GM12875 (cell line): ENCODE results near the gene HIVEP3.

ENCODE experiments used
- H3K4me3 ChIP-seq: one replicate; pipeline ENCODE4 v1.5.1; 2011; ENCODE audit warnings: low read depth, low read length, control low read depth
- CTCF ChIP-seq: IDR thresholded peaks from 2 replicates; pipeline ENCODE4 v1.5.1; 2011; ENCODE audit warnings: low read depth, mild to moderate bottlenecking, control low read depth, inconsistent platforms, low read length, moderate library complexity, borderline replicate concordance; ENCODE audit not compliant: insufficient read depth

HIVEP3 gene

DNA sequence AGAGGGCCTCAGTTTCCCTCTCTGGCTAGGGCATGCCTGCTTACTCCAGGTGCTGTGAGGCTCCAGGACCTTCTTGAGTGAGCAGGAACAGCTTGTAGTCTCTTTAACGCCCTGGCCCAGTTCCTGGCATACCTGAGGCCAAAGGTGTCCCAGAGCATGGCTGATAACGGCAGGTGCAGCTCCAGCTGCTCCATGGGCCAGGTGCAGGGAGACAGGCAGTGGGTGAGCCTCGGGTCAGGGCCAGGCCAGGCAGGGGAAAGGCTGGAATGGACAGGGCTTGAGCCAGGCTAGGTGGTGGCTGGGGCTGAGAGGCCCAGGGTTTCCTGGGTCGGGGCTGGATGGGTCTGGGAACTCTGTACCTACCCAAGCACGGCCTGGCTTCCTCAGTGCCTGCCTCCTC, 452.6 kb downstream of the HIVEP3 start:
- no peak overlapping the region for H3K4me3 ChIP-seq

DNA sequence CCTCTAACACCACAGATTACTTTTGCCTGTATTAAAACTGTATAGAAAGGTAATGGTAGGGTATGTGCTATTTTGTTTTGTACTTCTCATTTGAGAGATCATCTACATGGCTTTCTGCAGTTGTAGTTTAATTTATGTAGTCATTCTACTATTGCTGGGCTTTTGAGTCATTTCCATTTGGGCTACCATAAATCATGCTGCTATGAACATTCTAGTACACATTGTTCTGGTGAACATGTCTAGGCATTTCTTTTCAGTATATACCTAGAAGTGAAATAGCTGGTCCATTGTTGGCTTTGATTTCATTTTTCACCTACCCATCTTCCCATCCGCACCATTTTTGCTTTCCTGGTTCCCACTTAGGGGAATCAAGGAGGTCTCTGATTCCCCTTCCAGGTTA, 453.0 kb downstream of the HIVEP3 start:
- no peak overlapping the region for H3K4me3 ChIP-seq
- TF ChIP-seq CTCF: no peak

More for the DNA sequence above, 452.6 kb downstream of the HIVEP3 start:
- no peak for TF ChIP-seq CTCF

- H3K4me3 ChIP-seq: no peak overlapping the region
- no peak for TF ChIP-seq CTCF
Measured at GRCh38 chr1:41464885-41465284, 453.8 kb downstream of the HIVEP3 start.

DNA sequence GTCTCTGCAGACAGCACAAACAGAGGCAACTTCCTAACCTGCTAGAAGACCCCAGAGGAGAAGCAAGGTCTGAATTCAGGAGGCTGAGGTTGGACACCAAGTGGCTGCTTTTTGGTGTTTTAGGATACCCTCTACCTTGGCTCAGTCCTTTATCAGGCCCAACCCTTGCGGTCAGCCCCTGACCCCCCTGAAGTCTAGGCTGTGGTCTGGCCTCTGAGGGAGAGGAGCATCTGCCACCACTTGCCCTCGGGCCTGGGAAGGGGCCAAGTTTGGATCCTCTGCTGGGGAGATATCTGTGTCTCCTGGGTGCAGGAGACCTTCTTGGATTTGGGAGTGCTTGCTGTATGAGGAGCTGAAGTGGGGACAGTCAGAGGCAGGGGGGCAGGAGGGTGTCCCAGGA, 455.2 kb downstream of the HIVEP3 start:
- TF ChIP-seq CTCF: no peak
- no peak overlapping the region for H3K4me3 ChIP-seq

GRCh38 chr1:41462680-41463004, 456.1 kb downstream of the HIVEP3 start:
- TF ChIP-seq CTCF: no peak
- no peak overlapping the region for H3K4me3 ChIP-seq

DNA sequence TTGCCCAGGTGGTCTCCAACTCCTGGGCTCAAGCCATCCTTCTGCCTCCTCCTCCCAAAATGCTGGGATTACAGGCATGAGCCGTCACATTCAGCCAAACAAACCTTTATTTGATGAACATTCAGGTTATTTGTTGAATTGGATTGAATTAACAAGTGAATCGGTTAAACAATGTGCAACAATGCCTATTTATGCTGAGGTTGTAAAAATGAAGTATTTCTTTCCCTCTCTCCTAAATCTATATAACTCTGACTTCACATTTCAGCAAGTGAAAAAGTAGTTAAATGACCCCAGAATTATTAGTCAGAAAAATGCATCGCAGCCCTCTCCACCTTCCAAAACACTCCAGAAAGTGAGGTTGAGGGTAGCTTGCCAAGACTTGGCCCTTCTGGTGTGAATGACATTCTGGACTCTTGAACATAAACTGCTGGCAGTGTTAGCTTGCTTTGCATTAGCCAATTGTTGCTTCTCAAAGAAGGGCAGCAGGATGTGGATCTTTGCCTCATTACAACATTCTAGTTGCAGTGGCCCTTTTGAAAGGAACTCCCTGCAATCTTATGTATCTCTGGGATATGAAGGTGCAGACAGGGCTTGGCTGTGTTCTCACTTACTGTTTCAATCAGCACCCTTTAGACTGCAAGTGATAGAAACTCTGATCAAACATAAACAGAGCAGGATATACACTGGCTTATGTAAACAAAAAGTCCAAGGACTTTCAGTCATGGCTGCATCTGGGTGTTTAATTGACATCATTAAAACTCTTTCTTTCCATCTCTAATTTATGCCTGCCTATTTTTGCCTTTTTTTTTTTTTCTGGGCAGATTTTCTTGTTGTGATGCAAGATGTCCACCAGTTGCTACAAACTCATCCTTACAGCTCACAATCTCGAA, 456.7 kb downstream of the HIVEP3 start:
- no peak overlapping the region for H3K4me3 ChIP-seq
- no peak for TF ChIP-seq CTCF

- TF ChIP-seq CTCF: no peak
- H3K4me3 ChIP-seq: no peak overlapping the region
Measured at GRCh38 chr1:41456847-41457540, 461.7 kb downstream of the HIVEP3 start.
